HG03159 (cell line): Measurements from ENCODE around the gene SPINK14.

Experiments
- ATAC-seq: cut with Tn5 transposase; IDR thresholded peaks from one replicate; pipeline ENCODE4 v1.9.1; 2021; ENCODE audit warnings: mild to moderate bottlenecking, moderate library complexity; ENCODE audit not compliant: unreplicated experiment

Gene SPINK14, protein sequence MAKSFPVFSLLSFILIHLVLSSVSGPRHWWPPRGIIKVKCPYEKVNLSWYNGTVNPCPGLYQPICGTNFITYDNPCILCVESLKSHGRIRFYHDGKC

DNA sequence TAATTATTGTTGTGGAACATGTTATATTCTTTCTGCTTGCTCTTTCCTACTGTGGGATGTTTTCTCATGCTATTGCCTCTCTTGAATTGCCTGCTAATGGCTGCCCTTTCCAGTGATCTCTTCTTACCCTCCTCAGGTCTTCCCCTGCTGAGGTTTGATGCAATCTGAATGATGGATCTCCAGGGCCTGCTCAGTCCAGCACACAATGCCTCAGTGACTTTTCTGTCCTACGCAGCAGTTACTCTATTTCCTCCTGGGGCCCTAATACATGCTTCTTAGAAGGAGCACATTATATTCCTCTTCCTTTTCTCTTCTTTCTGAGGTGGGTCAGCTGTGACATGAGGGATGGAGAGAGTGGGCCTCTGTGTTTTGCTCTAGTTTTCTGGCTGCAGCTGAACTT lies at the start of gene SPINK14:
Gene SPINK14 (plus strand): TSS at position 301 of the 400 bp plus-strand sequence. CDS start 1,187 bp downstream, outside the sequence.
- no peak for ATAC-seq

DNA sequence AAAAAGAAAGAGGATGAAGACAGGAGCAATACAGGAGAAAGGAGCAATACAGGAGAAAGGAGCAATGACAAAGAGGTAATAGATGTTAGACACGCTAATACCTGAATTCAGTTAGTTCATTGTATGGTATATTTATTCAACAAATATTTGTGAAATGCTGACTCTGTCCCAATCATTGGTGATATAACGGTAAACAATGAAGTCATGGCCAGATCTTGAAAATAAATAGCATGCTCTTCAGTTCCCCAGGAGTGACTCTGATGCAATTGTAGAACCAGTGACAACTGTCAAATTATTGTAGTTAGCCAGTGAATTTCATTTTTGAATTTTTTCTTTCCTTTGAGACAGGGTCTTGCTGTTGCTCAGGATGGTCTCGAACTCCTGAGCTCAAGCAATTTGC lies 48.0 kb upstream of the SPINK14 start:
- ATAC-seq: no peak

DNA sequence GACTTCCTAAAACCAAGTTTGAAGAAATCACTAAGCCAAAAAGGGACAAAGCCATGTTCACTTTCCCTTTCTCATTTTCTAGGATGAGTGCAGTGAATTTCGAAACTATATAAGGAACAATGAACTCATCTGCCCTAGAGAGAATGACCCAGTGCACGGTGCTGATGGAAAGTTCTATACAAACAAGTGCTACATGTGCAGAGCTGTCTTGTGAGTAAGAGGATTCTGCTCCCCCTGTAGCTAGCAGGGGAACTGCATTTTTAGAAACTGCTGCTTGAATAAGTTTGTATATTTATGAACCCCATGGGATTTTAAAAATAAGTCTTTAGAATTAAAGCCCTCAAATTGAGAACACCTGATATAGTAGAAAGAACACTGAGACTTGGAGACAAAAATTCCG lies 42.7 kb upstream of the SPINK14 start:
- ATAC-seq: no peak

DNA sequence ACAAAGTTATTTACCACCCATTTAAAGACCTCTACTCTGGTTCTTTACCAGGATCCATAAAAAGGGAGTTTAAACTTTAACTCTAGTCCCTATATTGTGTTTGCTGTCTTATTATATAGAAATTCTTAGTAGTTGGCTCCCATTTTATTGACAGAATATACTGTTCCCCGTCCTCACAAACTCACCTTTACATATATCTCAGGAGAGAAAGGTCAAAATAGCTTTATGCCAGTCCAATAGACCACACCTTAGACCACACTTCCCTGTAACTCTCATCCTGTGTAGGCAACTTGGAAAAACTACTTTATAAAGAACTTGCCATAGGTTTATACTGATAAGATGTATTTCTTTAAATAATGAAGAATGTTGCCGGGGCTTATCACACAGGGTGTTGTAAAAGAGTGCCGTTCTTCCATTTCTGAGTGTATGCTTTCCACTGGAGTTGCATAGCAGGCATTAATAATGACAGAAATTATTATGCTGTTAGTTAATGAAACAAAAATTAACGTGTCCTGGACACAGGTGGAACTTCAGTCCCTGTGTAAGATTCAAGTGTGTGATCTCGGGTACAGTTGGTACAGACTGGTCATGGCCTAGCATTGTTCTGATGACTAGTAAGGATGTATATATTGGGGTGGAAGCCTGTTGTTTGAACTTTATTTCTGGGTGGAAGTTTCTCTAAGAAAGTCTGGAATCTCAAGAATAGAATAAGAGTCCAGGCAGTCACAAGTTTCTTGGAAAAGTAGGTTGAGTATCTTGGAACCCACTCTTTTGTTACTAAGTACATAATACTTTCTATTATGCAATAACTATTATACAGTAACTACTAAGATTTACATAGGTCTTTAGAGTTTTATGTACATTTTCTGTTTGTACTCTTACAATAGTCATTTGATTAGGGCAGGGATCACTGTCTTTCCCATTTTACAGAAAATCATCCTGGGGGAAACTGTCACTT lies 33.0 kb upstream of the SPINK14 start:
- no peak for ATAC-seq

DNA sequence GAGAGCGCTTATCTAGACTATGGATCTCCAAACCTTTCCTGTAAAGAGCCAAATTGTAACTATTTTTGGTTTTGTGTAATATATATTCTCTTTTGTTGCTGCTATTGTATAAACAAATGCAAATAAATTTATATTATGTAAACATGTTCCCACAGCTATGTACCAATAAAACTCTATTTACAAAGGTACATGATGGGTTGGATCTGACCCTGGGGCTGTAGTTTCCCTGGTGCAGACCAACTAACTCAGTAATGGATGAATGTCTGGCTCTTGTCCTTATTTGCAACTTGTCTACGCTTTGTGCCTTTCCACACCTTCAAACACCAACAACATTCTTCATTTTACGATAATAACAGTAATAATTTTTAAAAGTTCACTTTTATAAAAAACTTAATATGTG lies 27.5 kb upstream of the SPINK14 start:
- ATAC-seq: no peak

DNA sequence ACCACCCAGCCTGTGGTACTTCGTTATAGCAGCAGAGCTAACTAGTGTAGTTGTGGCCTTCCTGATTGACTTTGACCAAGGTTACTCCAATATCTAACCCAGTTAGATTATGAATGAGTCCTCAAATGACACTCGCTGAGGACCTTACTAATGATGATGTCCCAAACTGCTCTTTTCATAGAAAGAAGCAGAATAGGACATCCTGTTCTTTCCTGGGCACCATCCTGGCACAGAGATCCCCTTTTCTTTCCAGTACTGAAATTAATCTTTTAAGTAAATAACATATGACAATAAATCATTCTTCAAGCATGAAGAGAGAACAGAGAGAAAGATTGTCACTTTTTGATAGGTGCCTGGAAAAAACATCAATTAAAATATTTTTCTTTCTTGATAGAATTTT lies 26.7 kb upstream of the SPINK14 start:
- no peak for ATAC-seq

DNA sequence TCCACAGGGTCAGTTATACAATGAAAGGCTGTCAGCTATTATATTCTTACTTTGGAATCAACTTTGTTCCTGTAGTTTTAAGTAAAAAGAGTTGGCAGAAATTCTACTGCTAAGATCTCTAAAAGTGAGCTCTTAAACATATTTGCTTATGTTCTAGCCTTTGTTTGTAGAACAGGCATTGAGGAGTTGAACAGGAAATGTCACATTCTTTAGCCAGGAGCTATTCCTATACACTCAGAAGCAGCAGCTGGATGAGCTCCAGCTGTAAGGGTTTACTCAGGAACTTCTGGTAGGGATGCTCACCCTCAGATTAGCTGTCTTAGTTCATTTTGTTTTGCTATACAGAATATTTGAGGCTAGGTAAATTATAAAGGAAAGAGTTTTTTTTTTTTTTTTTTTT lies 22.4 kb upstream of the SPINK14 start:
- ATAC-seq: no peak

DNA sequence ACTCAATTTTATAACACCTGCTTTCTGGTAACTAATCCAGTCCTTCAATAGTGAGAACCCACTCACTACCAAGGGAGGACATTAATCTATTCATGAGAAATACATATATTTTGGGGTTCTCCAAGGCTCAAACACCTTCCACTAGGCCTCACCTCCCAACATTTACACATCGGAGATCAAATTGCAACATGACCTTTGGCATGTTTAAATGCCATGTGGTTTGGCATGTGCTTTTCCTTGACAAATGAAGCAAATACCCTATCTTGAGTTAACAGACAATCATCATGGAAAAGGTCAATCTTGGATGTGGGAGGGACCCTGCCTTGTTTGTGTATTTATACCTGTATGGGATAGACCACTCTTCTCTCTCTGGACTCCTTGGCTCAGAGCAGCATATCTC lies 21.9 kb upstream of the SPINK14 start:
- ATAC-seq: no peak

DNA sequence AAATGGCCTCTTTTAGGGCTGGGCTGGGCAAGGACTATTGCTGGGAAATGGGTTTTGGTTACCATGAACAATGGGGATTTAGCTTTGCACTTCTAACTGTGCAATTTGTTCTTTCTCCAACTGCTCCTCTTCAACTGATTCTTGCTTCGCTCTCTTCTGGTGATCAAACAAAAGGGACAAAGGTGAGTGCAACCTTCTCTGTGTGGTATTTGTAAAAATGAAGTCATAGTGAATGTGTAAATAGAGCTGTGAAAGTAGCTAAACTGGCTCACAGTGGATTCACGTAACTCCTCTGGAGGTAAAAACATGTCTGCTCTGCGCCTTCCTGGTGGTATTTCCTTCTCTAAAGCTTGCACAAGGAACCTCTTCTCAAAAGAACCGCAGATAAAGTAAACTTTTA lies 20.9 kb upstream of the SPINK14 start:
- ATAC-seq: no peak

DNA sequence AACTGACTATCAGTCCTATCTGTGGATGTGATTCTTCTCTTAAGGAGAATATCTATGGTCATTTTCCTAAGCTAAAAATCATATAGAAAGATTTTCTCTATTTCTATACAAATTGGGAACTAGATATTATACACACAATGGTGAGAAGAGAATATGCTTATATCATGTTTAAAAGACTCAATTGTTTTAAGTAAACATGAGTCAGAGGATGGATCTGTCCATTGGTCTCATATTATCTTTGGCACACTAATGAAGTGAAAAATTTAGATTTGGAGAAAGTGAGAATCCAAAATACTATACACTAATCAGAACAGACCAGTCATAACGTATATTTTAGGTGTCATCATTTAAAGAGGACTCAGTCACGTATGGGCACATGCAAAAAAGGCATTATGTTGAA lies 16.5 kb upstream of the SPINK14 start:
- ATAC-seq: no peak

DNA sequence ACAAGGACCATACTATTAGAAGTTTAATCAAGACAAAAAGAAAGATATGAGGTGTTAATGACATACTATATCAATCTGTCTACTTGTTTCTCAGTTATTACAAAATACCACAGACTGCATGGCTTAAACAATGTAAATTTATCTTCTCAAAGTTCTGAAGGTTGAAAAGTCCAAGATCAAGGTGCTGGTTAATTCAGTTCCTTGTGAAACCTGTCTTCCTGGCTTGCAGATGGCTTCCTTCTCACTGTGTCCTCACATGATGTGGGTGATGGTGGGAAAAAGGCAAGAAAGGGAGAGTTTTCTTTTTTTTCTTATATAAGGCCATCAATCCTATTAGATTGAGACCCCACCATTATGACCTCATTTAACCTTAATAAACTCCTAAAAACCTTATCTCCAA lies 15.6 kb upstream of the SPINK14 start:
- ATAC-seq: no peak

DNA sequence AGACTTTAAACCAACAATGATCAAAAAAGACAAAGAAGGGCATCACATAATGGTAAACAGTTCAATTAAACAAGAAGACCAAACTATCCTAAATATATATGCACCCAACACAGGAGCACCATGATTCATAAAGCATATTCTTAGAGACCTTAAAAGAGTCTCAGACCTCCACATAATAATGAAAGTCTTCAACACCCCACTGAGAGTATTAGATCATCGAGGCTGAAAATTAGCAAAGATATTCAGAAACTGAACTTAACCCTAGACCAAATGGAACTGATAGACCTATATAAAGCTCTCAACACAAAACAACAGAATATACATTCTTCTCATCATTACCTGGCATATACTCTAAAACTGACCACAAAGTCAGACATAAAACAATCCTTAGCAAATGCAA lies 11.7 kb upstream of the SPINK14 start:
- no peak for ATAC-seq

DNA sequence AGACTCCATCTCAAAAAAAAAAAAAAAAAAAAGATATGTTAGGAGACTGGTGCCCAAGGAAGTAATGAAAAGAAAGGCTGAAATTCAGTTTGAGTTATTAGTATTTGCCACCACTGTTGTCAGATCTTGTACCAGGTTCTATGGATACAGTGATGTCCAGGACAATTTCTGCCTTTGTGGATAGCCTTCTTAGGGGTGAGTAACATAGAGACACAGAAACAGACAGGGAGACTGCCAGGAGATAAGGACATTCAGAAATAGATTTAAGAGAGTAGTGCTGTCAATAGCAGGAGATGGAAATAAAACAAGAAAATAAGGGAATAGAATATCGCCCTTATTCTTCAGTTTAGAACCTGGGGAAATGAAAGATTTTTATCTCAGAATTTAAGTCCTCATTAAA lies 6.3 kb upstream of the SPINK14 start:
- ATAC-seq: no peak

DNA sequence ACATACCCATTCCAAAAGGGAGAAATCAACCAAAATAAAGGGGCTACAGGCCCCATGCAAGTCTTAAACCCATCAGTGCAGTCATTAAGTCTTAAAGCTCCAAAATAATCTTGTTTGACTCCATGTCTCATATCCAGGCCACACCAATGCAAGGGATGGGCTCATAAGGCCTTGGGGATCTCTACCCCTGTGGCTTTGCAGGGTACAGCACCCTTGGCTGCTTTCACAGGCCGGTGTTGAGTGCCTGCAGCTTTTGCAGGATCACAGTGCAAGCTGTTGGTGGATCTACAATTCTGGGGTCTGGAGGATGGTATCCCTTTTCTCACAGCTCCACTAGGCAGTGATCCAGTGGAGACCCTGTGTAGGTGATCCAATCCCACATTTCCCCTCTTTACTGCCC lies 5.0 kb upstream of the SPINK14 start:
- ATAC-seq: no peak

DNA sequence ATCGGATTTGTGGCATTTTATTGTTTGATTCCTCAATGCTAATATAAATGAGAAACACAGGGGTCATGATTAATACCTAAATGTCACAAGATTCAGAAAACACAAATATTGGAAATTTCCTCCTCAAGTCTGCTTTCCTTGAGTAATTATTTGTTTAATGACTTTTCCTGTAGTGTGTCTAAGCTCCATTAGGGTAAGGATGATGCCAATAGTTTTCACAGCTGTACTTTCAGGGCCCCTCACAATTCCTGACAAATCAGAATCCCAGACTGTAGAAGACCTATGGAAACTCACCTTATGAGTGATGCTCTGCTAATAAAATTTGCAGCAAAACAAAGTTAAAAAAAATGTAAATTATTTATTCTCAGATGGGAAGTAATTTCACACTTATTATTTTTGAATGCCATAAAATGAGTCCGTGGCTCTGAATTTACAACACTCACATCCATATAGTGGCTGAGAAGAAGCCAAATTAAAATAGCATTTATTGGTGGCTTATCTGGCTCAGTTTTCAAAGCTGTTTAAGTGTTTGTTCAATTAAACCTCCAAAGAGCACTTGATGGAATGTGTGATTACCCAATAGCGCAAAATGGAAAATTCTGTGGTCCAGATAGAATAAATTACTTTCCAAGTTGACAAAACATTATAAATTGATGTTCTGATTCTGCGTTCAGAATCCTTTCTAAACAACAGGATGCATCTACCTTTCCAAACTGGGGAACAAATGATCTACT lies 1.6 kb upstream of the SPINK14 start:
- ATAC-seq: no peak

DNA sequence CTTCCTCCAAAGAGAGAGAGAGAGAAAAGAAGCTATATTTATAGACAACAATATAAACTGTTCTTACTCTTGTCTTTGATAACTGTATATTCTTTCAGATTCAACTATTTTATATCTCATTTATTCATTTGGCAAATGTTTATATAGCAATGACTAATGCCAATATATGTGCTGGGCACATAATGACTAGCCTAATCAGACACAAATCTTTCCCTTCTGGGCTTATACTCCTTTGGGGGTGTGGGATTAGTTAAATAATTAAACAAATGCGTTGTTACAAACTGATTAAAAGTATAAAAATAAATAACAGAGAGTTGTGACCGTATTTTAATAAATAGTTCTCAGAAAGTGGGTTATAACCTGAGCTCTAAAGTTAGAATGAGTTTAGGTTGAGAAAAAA lies 4.0 kb downstream of the SPINK14 start:
- ATAC-seq: no peak

DNA sequence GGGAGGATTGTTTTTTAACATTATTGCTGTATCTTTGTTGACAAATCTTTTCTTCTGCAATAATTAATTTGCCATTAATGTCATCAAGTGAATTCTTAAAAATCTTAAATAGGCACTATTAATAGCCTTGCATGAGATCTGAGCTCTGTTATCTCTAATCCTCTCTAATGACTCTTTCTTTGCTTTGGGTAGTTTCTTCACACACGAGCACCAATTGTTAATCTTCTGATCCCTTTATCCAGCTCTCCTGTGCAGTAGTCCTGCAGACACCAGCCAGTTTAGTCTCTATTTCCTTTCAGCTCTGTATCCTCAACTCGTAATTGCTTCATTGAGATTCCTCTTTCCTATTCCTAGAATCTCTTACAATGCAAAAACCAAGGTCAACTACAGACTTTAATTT lies 8.1 kb downstream of the SPINK14 start:
- no peak for ATAC-seq

DNA sequence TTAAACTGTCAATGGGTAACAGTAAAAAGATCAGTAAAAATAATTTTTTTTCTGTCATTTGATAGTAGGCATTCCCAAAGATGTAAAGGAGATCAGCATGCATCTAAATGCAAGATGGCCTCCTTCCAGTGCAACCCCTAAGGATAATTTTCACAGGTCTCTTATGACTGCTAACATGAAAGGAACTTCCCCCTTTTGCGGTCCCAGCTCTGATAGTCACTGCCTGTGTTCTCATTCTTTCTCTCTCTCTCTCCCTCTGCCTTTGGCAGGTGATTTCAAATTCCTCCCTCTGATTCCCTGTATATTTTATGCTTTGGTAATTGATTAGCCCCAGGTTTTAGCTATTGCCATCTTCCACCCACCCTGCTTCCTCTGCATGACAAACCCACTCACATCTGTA lies 8.9 kb downstream of the SPINK14 start:
- no peak for ATAC-seq

DNA sequence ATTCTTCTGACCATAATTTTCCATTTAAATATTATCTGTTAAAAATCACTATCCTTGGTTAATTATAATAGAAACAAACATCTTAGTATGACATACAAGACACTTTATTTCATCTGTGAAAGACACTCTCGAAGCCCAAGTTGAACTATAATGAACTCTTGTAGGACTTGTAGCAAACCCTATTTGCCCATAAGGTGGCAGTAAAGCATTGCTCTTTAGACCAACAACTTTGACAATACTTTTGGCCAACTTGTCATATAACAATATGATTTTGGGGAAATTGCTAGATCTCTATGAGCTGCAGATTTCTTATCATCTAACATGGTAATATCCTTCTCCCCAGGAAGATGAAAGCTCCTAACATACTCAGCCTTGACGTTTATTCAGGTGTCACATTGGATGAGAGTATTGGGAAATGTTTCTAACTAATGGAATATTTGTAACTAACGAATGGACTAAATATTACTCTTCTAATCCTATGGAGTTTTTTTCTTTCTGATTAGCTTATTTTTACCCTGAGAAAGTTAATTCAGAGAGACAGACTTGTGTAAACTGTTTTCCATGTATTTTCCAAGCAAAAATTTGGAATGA lies 11.0 kb downstream of the SPINK14 start:
- peak; percentile 83 for ATAC-seq

DNA sequence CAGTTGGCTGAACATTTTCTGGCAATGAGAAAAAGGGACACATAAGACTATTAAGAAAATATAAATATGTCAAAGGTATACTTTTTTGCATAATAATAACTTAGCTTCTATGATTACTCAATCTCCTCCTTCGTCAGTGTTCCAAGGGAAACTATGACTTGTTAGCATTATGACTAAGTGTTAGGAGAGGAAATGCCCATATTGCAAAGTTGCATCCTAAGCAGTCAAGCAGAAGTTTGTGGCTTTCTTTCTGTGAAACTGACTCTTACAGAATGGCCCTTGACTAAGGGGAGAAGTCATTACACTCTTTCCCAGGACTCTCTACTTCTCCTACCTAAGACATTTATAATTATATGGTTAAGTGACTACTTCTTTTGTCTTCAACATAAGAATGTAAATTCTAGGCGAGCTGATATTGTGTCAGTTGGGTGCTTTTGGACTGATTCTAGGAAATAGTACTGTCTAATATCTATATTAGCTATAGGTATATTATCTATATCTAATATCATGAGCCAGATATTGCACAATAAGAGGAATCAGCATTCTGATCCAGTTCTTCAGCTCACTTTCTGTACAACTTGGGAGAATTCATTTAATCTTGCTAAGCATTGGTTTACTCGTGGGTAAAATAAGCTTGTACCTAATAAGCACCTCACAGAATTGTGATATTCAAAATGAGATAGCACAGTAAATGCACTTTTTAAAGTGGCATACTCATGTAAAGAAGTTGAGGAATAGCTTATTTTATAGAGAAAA lies 18.1 kb downstream of the SPINK14 start:
- ATAC-seq: peak; percentile 68

DNA sequence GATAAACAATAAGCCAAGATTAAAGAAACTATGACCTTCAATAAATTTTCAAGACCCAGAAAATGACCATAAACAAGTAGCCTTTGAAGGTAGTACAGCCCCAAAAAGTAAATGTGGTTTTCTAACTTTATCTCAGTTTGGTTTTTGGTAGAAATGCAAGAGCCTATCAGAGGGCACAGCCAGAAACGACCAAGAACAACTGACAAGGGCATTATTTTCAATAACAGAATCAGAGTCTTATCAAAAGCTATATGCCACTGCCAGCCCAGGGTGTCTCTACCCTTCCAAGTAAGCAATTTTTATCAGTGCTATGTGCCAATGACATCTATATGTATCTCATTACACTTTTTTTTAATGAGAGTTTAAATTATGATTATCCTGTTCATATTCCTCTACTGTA lies 22.7 kb downstream of the SPINK14 start:
- no peak for ATAC-seq
